RWPE1 (cell line): Measurements from ENCODE around the gene DDR2.

Source experiments
- CTCF ChIA-PET: fragments of 350-600 bp; sonication (Branson Sonifier 250); formaldehyde crosslinking; extraction: SDS; loops from one replicate; lab custom pipeline; 2021; lab: Yijun Ruan, JAX
- POLR2A ChIA-PET: fragments of 400-600 bp; formaldehyde crosslinking; extraction: SDS; loops from one replicate; lab custom pipeline; 2020; ENCODE audit warnings: antibody characterized with exemption; ENCODE audit not compliant: low non-redundant PET; lab: Yijun Ruan, JAX
- DNase-seq: peaks from one replicate; pipeline ENCODE4 v3.0.0; 2012; ENCODE audit warnings: low spot score
- H3K27ac ChIP-seq: fragments of 450-650 bp; 2 replicates; pipeline ENCODE4 v1.5.1; 2017
- CTCF ChIP-seq: fragments of 450-650 bp; conservative IDR thresholded peaks from 2 replicates; pipeline ENCODE4 v1.5.1; 2017; ENCODE audit warnings: low read depth, mild to moderate bottlenecking

Gene DDR2

DNA sequence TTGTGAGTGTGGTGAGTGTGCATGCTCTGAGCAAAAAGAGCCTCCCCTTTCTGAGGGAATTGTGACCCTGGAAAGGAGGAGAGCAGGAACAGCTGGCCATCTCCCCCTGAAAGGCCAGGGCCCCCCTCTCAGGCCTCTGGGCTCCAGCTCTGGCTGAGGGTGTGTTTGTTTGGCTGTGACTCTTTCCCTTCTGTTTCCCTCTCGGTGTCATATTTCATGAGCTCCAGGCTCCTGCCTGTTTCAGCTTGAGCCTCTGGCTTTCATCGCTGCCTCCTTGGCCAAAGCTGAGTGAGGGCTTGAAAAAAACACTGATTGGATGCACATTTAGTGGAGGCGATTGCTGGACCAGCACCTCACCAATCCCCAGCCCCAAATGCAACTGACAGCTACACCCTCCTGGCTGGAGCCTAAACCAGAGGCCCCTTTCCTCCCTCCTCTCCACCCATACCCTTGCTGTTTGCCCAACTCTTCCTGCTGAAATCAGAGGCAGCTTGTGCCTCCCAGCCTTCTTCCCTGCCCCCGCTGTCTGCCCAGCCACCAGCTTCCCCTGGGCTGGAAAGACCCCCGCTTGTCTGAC lies 64.1 kb downstream of the DDR2 start:
- TF ChIP-seq CTCF, result no peak
- POLR2A ChIA-PET, result interaction anchor here (0.6 kb wide), 1 partner anchor 968 kb away, joined by 4 read pairs; no protein-coding TSS in a partner anchor
- peak; percentile 69 for DNase-seq
- peak overlapping the region; percentile 91 for H3K27ac ChIP-seq
- CTCF ChIA-PET, result interaction anchor here (1.1 kb wide), 1 partner anchor 104 kb away, joined by 3 read pairs; no protein-coding TSS in a partner anchor

DNA sequence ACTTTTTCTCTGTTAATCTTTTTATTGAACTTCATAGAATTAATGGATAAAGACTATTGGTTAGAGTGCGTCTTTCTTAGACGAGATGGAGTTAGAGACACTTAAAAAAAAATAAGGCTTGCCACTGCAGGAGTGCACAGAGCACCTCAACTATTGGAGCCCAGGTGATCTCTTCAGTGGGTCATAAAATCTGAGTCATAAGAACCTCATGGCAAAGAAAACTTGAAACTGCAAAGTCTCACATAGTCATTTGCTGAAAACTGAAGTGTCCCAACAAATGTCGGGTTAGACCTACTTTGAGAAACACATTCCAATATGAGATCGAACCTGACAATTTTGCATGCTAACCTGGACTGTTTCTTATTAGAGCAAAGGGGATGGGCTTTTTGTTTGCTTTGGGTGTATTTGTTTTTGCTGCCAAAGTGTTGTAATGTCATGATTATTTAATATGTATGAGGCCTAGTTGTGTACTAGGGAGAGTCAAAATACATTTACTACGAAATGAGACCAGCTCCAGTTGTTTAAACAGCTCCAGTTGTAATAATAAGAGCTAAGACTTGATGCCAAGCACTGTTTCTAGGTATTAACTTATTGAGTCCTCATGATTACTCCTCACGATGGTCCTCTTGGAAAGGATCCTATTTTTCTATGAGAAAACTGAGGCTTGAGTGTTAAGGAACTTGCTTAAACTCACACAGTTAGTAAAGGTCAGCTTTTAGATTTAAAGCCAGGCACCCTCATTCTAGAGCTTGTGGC lies 65.1 kb downstream of the DDR2 start:
- CTCF ChIA-PET, result interaction anchor here (1.1 kb wide), 1 partner anchor 103 kb away, joined by 3 read pairs; no protein-coding TSS in a partner anchor
- TF ChIP-seq CTCF, result no peak
- no peak for DNase-seq
- POLR2A ChIA-PET, result no interaction called here
- peak overlapping the region; percentile 91 for H3K27ac ChIP-seq

GRCh38 chr1:162699366-162699765 lies 67.1 kb downstream of the DDR2 start:
- CTCF ChIA-PET, result no interaction called here
- H3K27ac ChIP-seq, result no peak overlapping the region
- TF ChIP-seq CTCF, result no peak
- POLR2A ChIA-PET, result no interaction called here
- no peak for DNase-seq

- TF ChIP-seq CTCF, result no peak
- CTCF ChIA-PET, result no interaction called here
- DNase-seq, result no peak
- POLR2A ChIA-PET, result no interaction called here
- H3K27ac ChIP-seq, result no peak overlapping the region
These were observed 67.9 kb downstream of the DDR2 start for GRCh38 chr1:162700131-162700530.

DNA sequence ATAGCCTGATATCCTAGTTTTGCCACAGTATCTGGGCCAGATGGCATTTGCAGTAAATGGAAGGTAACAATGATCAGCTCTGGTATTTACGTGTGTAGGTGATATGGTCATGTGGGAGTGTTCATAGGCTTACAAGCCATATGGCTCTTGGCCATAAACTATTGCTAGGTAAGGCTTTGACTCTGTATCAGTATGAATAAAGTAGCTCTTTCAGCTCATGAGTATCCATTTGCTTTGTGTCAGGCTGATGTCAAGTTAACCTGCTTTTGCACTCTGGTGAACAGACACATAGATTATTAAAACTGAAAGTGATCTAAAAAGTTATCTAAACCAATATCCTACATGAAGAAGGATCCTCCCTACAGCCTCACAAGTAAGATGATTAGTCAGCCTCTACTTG lies 69.0 kb downstream of the DDR2 start:
- CTCF ChIA-PET, result interaction anchor here (1.2 kb wide), 1 partner anchor 14 kb away, joined by 3 read pairs; no protein-coding TSS in a partner anchor
- POLR2A ChIA-PET, result no interaction called here
- TF ChIP-seq CTCF, result no peak
- DNase-seq, result no peak
- no peak overlapping the region for H3K27ac ChIP-seq

DNA sequence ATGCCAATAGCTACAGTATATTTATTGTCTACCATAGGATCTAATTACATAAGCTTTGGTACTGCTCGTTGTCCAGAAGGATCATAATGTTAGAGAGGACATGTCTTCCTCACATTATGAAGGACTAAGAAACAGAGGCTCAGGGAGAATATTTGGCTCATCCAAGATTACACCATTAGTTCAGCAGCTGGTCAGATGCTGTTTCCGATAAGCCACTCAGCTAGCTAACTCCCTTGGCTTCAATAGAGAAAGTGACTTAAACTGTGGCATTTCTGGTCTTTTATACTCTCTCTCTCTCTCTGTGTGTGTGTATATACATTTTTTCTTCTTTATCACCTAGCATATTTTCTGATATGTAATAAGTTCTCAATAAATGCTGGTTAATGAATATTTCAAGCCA lies 70.4 kb downstream of the DDR2 start:
- H3K27ac ChIP-seq, result no peak overlapping the region
- ChIA-PET POLR2A (no interaction called here), CTCF (interaction anchor here (1.2 kb wide), 1 partner anchor 13 kb away, joined by 3 read pairs; no protein-coding TSS in a partner anchor)
- no peak for TF ChIP-seq CTCF
- no peak for DNase-seq
